Psoas muscle (tissue), 8 donors: ENCODE data around the gene ELP2. TPM values are rescaled to one million over a fixed set of nuclear protein-coding genes. Genes with fewer than 3 reads are reported as not detected.
"Not testable (repeated sequence)": the region's sequence is repeated elsewhere in the genome, so short reads cannot be mapped to it uniquely, and the experiment has no call there.

Source experiments
- ATAC-seq, 4 donors: fragments of 200-7000 bp; cut with Tn5 transposase; one replicate each; pipeline ENCODE4 v1.9.1; 2020; ENCODE audit warnings: moderate library complexity in 3 of 4, mild to moderate bottlenecking in 2 of 4
- DNase-seq, 2 donors: peaks; one replicate each; pipeline ENCODE4 v3.0.0-alpha.2; 2020
- H3K27ac ChIP-seq: fragments of 200-600 bp; one replicate; pipeline ENCODE4 v1.8.0; 2022
- H3K27me3 ChIP-seq, 3 donors: fragments of 200-600 bp in 1 of 3; one replicate each; pipeline versions ENCODE4 v1.6.1 to v1.8.0; 2013 to 2022; ENCODE audit warnings: low read length in 2 of 3, mild to moderate bottlenecking in 2 of 3, moderate library complexity in 1 of 3; ENCODE audit not compliant: insufficient read depth in 3 of 3
- H3K36me3 ChIP-seq, 2 donors: fragments of 200-600 bp in 1 of 2; one replicate each; pipeline versions ENCODE4 v1.6.1 to v1.8.0; 2013 to 2022; ENCODE audit warnings: low read depth in 1 of 2, mild to moderate bottlenecking in 1 of 2, moderate library complexity in 1 of 2; ENCODE audit not compliant: insufficient read depth in 1 of 2
- H3K4me1 ChIP-seq: fragments of 200-600 bp; one replicate; pipeline ENCODE4 v1.8.0; 2022
- H3K4me3 ChIP-seq: fragments of 200-600 bp; one replicate; pipeline ENCODE4 v1.8.0; 2022; ENCODE audit warnings: mild to moderate bottlenecking
- H3K9me3 ChIP-seq: fragments of 200-600 bp; one replicate; pipeline ENCODE4 v1.8.0; 2022
- WGBS, 3 donors: extraction: QIAGEN DNeasy Blood & Tissue Kit; methylation state at CpG; one replicate each; pipeline versions ENCODE4 v1.1.6 to v1.1.7; 2013; 5-methylcytosine and 5-hydroxymethylcytosine counted together
- intact Hi-C, 2 donors: fragments of 100-400 bp; cut with DNase I; formaldehyde crosslinking; loops; one replicate each; pipeline versions ENCODE4 v1.11.0 to v1.14.2; 2022
- polyA plus RNA-seq, 3 donors: library from polyadenylated mRNA; stranded (reverse); fragments of 200-250 nt; gene quantifications; one replicate each; pipeline ENCODE4 v1.2.3, GENCODE V29; 2013
- total RNA-seq, 4 donors: library from RNA; stranded (reverse); fragmentation: NEBNext Ultra II Directional in 2 of 4; extraction: Animal tissue kit (Norgen Biotek cat#: 25700) in 2 of 4; gene quantifications; one replicate each; pipeline versions ENCODE4 v1.2.1 to v1.2.4, GENCODE V29; 2021 to 2023
- TF ChIP-seq, protein P1 (sequence below): fragments of 200-600 bp; IDR thresholded peaks from one replicate; pipeline ENCODE4 v1.8.0; 2022; ENCODE audit warnings: antibody characterized with exemption
- donor health status: healthy with polysubstance abuse.
- donor health status: DM: no; HTN: no; CAD: no; lungs with moderate emphysema.
- donor health status: Bipolar disorder and iron deficiency.
- donor health status: healthy.
- donor health status: DM: yes; HTN: yes; CAD: no.
- donor health status: DM: no; HTN: no; CAD: no.
- donor health status: DM: no; HTN: no; CAD: no.
- donor health status: DM: yes; HTN: yes; CAD: no.

Gene ELP2
- total and polyA plus RNA-seq, 7 donors, result 25.0 to 65.5 (median 54.7) TPM

DNA sequence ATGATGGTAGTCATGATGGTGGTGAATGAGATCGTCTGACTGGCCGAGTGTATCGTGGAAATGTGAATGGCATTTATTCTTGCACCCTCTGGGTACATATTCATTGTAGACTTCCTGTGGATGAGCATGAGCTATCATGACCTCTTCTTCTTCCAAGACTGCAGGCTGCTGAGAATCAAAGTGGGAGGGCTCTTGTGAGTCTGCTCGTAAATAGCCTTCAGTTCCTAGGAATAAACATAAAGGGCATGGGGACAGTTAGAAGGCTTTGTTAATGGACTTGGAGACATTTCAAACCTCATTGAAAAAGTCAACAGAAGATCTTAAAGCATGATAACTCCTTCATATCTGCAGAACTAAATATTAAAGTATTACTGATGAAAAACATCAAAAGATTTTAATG lies 15.4 kb upstream of the ELP2 start:
- Histone ChIP-seq H3K27ac (no peak overlapping the region), H3K27me3 (no peaks in the 10 kb centered on the region), H3K9me3 (no peaks in the 10 kb centered on the region), H3K4me3 (no peak overlapping the region), H3K36me3 (peaks cover 3 to 81% of the 10 kb centered on the region in 2 donors), H3K4me1 (no peaks in the 10 kb centered on the region)
- no peak for ATAC-seq
- WGBS, 3 donors, result 91 to 92% (median 91%) methylated on average over 4 of the region's 4 CpGs
- no peak for DNase-seq
- intact Hi-C loops, result no loop called here
- TF ChIP-seq, protein P1, sequence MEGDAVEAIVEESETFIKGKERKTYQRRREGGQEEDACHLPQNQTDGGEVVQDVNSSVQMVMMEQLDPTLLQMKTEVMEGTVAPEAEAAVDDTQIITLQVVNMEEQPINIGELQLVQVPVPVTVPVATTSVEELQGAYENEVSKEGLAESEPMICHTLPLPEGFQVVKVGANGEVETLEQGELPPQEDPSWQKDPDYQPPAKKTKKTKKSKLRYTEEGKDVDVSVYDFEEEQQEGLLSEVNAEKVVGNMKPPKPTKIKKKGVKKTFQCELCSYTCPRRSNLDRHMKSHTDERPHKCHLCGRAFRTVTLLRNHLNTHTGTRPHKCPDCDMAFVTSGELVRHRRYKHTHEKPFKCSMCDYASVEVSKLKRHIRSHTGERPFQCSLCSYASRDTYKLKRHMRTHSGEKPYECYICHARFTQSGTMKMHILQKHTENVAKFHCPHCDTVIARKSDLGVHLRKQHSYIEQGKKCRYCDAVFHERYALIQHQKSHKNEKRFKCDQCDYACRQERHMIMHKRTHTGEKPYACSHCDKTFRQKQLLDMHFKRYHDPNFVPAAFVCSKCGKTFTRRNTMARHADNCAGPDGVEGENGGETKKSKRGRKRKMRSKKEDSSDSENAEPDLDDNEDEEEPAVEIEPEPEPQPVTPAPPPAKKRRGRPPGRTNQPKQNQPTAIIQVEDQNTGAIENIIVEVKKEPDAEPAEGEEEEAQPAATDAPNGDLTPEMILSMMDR, result no peak

- intact Hi-C loops, result no loop called here
- no peak overlapping the region for H3K4me3 ChIP-seq
- H3K27ac ChIP-seq, result no peak overlapping the region
- H3K27me3 ChIP-seq, result no peaks in the 10 kb centered on the region
- TF ChIP-seq, protein P1, result no peak
- WGBS, 3 donors, result 95 to 98% (median 97%) methylated on average over 1 of the region's 1 CpG
- DNase-seq (no peak), ATAC-seq (no peak)
- peaks cover 3 to 81% of the 10 kb centered on the region in 2 donors for H3K36me3 ChIP-seq
- H3K9me3 ChIP-seq, result no peaks in the 10 kb centered on the region
- no peaks in the 10 kb centered on the region for H3K4me1 ChIP-seq
Measured at GRCh38 chr18:36114738-36115137, 15.0 kb upstream of the ELP2 start.

DNA sequence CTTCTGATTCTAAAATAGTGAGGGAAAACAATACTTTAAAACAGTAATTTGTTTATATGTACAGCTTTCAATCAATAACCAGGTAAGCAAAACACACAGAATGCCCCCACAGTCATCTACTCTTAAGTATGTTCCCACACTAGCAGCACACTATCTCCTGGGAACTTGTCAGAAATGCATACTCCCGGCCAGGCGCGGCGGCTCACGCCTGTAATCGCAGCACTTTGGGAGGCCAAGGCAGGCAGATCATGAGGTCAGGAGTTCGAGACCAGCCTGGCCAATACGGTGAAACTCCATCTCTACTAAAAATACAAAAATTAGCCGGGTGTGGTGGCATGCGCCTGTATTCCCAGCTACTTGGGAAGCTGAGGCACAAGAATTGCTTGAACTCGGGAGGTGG lies 12.9 kb upstream of the ELP2 start:
- DNase-seq, H3K4me1 ChIP-seq, H3K9me3 ChIP-seq, H3K4me3 ChIP-seq, intact Hi-C loops, H3K27me3 ChIP-seq, ATAC-seq, H3K27ac ChIP-seq: not testable (repeated sequence)
- 90 to 95% (median 95%) methylated on average over 11 of the region's 11 CpGs for WGBS, 3 donors
- peaks cover 7 to 81% of the 10 kb centered on the region in 2 donors for H3K36me3 ChIP-seq

DNA sequence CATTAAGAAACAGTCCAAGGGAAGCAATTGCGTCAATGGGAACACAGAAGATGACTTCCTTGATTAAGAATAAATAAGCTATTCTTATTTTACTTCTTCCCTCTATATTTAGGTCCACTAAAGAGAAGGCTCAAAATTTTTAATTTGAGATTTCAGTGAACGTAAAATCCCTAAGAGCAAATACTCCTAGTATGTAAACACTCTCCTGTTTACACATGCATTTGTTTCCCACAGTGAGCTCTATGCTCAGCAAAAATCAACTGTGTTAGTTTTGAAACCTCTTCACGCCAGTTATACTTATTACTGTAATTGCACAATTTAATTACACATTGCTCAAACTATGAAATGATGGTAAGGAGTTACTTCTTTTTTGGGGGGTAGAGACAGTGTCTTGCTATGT lies 9.4 kb upstream of the ELP2 start:
- Histone ChIP-seq H3K27ac (no peak overlapping the region), H3K4me3 (no peak overlapping the region), H3K36me3 (peaks cover 8 to 87% of the 10 kb centered on the region in 2 donors), H3K9me3 (no peaks in the 10 kb centered on the region), H3K27me3 (no peaks in the 10 kb centered on the region), H3K4me1 (no peaks in the 10 kb centered on the region)
- intact Hi-C loops, result loop anchor here in 1 of 2 donors (5.0 kb wide), 1 partner anchor 37 kb away; no protein-coding TSS in a partner anchor
- ATAC-seq (no peak), DNase-seq (no peak)
- WGBS, 3 donors, result 93 to 97% (median 95%) methylated on average over 3 of the region's 3 CpGs
- TF ChIP-seq, protein P1, result no peak

- H3K4me1 ChIP-seq, result peaks cover 8% of the 10 kb centered on the region
Measured at GRCh38 chr18:36124841-36125240, 4.9 kb upstream of the ELP2 start.

More at GRCh38 chr18:36124841-36125240, 4.9 kb upstream of the ELP2 start:
- 93 to 97% (median 95%) methylated on average over 4 of the region's 4 CpGs for WGBS, 3 donors
- Histone ChIP-seq H3K27me3 (no peaks in the 10 kb centered on the region), H3K4me3 (no peak overlapping the region), H3K27ac (no peak overlapping the region), H3K36me3 (peaks cover 8 to 70% of the 10 kb centered on the region in 2 donors), H3K9me3 (no peaks in the 10 kb centered on the region)
- ATAC-seq, result no peak
- intact Hi-C loops, result loop anchor here (5.0 kb wide), 4 partner anchors 32 to 153 kb away; partner anchors contain the start of genes RMP24 (in 1 of the 2) and RPRD1A (in 1 of the 2)
- no peak for DNase-seq
- TF ChIP-seq, protein P1, result no peak
